CD14-positive monocyte (primary cell): ENCODE data around the gene CPED1. TPM values are rescaled to one million over a fixed set of nuclear protein-coding genes. Genes with fewer than 3 reads are reported as not detected.

Experiments used
- DNase-seq, 3 donors: peaks; one replicate each; pipeline ENCODE4 v3.0.0-alpha.2; 2011 to 2022
- H2AFZ ChIP-seq: 2 replicates; pipeline ENCODE4 v1.6.0; 2012; ENCODE audit warnings: mild to moderate bottlenecking, low read depth, low read length, inconsistent platforms; ENCODE audit not compliant: insufficient read depth, poor library complexity, severe bottlenecking
- H3K27ac ChIP-seq, 2 donors: 1 replicate in 1 of 2; 2 replicates in 1 of 2; pipeline ENCODE4 v1.5.1; 2012 to 2013; ENCODE audit warnings: low read length in 2 of 2, control low read depth in 1 of 2, inconsistent platforms in 1 of 2, low read depth in 1 of 2, mild to moderate bottlenecking in 1 of 2
- H3K27me3 ChIP-seq, 2 donors: one replicate each; pipeline versions ENCODE4 v1.6.0 to v1.6.1; 2011 to 2013; ENCODE audit warnings: low read length in 2 of 2; ENCODE audit not compliant: control insufficient read depth in 2 of 2, insufficient read depth in 2 of 2
- H3K36me3 ChIP-seq, 2 donors: replicated peaks in 1 of 2; 1 replicate in 1 of 2; 2 replicates in 1 of 2; pipeline versions ENCODE4 v1.5.1 to v1.6.1; 2012 to 2013; ENCODE audit warnings: low read length in 2 of 2, control low read depth in 1 of 2, inconsistent platforms in 1 of 2, mild to moderate bottlenecking in 1 of 2; ENCODE audit not compliant: insufficient read depth in 2 of 2, control insufficient read depth in 1 of 2
- H3K4me1 ChIP-seq, 2 donors: 1 replicate in 1 of 2; 2 replicates in 1 of 2; pipeline versions ENCODE4 v1.5.1 to v1.6.1; 2012 to 2013; ENCODE audit warnings: low read length in 2 of 2, control low read depth in 1 of 2, inconsistent platforms in 1 of 2, mild to moderate bottlenecking in 1 of 2, moderate library complexity in 1 of 2; ENCODE audit not compliant: insufficient read depth in 2 of 2, control insufficient read depth in 1 of 2
- H3K4me2 ChIP-seq: replicated peaks from 2 replicates; pipeline ENCODE3; 2012; ENCODE audit warnings: low read length, moderate library complexity, mild to moderate bottlenecking; ENCODE audit not compliant: poor library complexity, severe bottlenecking; ENCODE audit errors: extremely low read depth
- H3K4me3 ChIP-seq, 3 experiments: fragments of 200-600 bp in 1 of 3; sonication (generic) in 1 of 3; replicated peaks in 1 of 3; 1 replicate in 2 of 3; 2 replicates in 1 of 3; pipeline ENCODE4 v1.5.1; 2011 to 2013; ENCODE audit warnings: low read length in 3 of 3, mild to moderate bottlenecking in 3 of 3, control low read depth in 2 of 3, low read depth in 2 of 3, inconsistent platforms in 1 of 3, moderate library complexity in 1 of 3
- H3K79me2 ChIP-seq: 2 replicates; pipeline ENCODE4 v1.6.0; 2012; ENCODE audit warnings: mild to moderate bottlenecking, control low read depth, inconsistent platforms, low read length, moderate library complexity; ENCODE audit not compliant: insufficient read depth
- H3K9ac ChIP-seq: 2 replicates; pipeline ENCODE4 v1.6.0; 2017; ENCODE audit warnings: low read length, mild to moderate bottlenecking; ENCODE audit not compliant: insufficient read depth, poor library complexity, severe bottlenecking
- H3K9me3 ChIP-seq, 2 donors: replicated peaks in 1 of 2; 1 replicate in 1 of 2; 2 replicates in 1 of 2; pipeline versions ENCODE4 v1.5.1 to v1.6.1; 2012 to 2013; ENCODE audit warnings: low read length in 2 of 2, control low read depth in 1 of 2; ENCODE audit not compliant: control insufficient read depth in 1 of 2, insufficient read depth in 1 of 2
- H4K20me1 ChIP-seq: 2 replicates; pipeline ENCODE4 v1.6.0; 2012; ENCODE audit warnings: mild to moderate bottlenecking, low read length, control low read depth, moderate library complexity; ENCODE audit not compliant: insufficient read depth
- H3K27ac Mint-ChIP-seq, 7 donors: one replicate each; pipeline ENCODE4 v1.8.0; 2020; ENCODE audit warnings: mild to moderate bottlenecking in 7 of 7, mixed read lengths in 7 of 7, moderate library complexity in 6 of 7, inconsistent platforms in 2 of 7
- H3K27me3 Mint-ChIP-seq, 3 donors: one replicate each; pipeline ENCODE4 v1.8.0; 2021 to 2022; ENCODE audit warnings: low read depth in 3 of 3, mild to moderate bottlenecking in 3 of 3, mixed read lengths in 3 of 3, moderate library complexity in 3 of 3, inconsistent platforms in 1 of 3
- H3K36me3 Mint-ChIP-seq, 2 donors: one replicate each; pipeline ENCODE4 v1.8.0; 2020; ENCODE audit warnings: mixed read lengths in 2 of 2, inconsistent platforms in 1 of 2, mild to moderate bottlenecking in 1 of 2
- H3K4me1 Mint-ChIP-seq: one replicate; pipeline ENCODE4 v1.8.0; 2020; ENCODE audit warnings: mild to moderate bottlenecking, mixed read lengths
- H3K4me3 Mint-ChIP-seq, 2 donors: one replicate each; pipeline ENCODE4 v1.8.0; 2020; ENCODE audit warnings: mild to moderate bottlenecking in 2 of 2, mixed read lengths in 2 of 2, moderate library complexity in 1 of 2
- H3K9me3 Mint-ChIP-seq, 7 donors: one replicate each; pipeline ENCODE4 v1.8.0; 2020 to 2022; ENCODE audit warnings: mixed read lengths in 7 of 7, mild to moderate bottlenecking in 6 of 7, moderate library complexity in 6 of 7, inconsistent platforms in 2 of 7
- CTCF ChIP-seq: fragments of 200-600 bp; IDR thresholded peaks from one replicate; pipeline ENCODE4 v1.8.0; 2022; ENCODE audit warnings: antibody characterized with exemption, mild to moderate bottlenecking
- WGBS: methylation state at CpG from one replicate; pipeline ENCODE4 v1.1.5; 2013; ENCODE audit warnings: missing lambda C conversion rate; ENCODE audit not compliant: insufficient coverage; 5-methylcytosine and 5-hydroxymethylcytosine counted together
- intact Hi-C, 2 donors: fragments of 100-400 bp; cut with micrococcal nuclease; formaldehyde crosslinking; loops; one replicate each; pipeline versions ENCODE4 v1.15.0 to v1.15.1; 2023
- polyA plus RNA-seq, 3 donors: library from polyadenylated mRNA; depleted of rRNA in 1 of 3; unstranded in 2 of 3; stranded (reverse) in 1 of 3; fragments of 300-500 nt in 2 of 3; fragments of >200 nt in 1 of 3; fragmentation: Illumina TruSeq in 2 of 3; gene quantifications; 1 replicate in 2 of 3; 2 replicates in 1 of 3; pipeline ENCODE4 v1.2.3, GENCODE V29; 2012 to 2021

CPED1 gene
- polyA plus RNA-seq, 3 donors: 9.8 to 30.0 (median 20.4) TPM

GRCh38 chr7:121042195-121042594 lies 53.7 kb downstream of the CPED1 start:
- intact Hi-C loops: no loop called here
- Histone ChIP-seq H3K79me2 (no peaks in the 10 kb centered on the region), H3K27ac (no peak overlapping the region), H3K36me3 (no peaks in the 10 kb centered on the region), H3K4me1 (no peaks in the 10 kb centered on the region), H2AFZ (no peak overlapping the region), H3K4me3 (no peak overlapping the region), H3K4me2 (no peak overlapping the region), H3K9ac (no peak overlapping the region), H3K9me3 (no peaks in the 10 kb centered on the region), H3K27me3 (no peaks in the 10 kb centered on the region), H4K20me1 (no peaks in the 10 kb centered on the region)
- H3K36me3 Mint-ChIP-seq: no peaks in the 10 kb centered on the region
- peaks cover 0 to 3% (median 1%) of the 10 kb centered on the region in 7 donors for H3K9me3 Mint-ChIP-seq
- H3K27me3 Mint-ChIP-seq: no peaks in the 10 kb centered on the region
- DNase-seq: no peak
- H3K4me1 Mint-ChIP-seq: peaks cover 2% of the 10 kb centered on the region
- H3K27ac Mint-ChIP-seq: no peak overlapping the region
- WGBS: 100% methylated on average over 1 of the region's 2 CpGs
- no peak overlapping the region for H3K4me3 Mint-ChIP-seq
- no peak for TF ChIP-seq CTCF

GRCh38 chr7:121042899-121043298 lies 54.4 kb downstream of the CPED1 start:
- Histone ChIP-seq H3K27ac (no peak overlapping the region), H3K27me3 (no peaks in the 10 kb centered on the region), H2AFZ (no peak overlapping the region), H3K4me1 (no peaks in the 10 kb centered on the region), H3K4me2 (no peak overlapping the region), H4K20me1 (no peaks in the 10 kb centered on the region), H3K79me2 (no peaks in the 10 kb centered on the region), H3K36me3 (no peaks in the 10 kb centered on the region), H3K9me3 (no peaks in the 10 kb centered on the region), H3K9ac (no peak overlapping the region), H3K4me3 (no peak overlapping the region)
- Mint-ChIP-seq H3K4me1 (peaks cover 2% of the 10 kb centered on the region), H3K4me3 (no peak overlapping the region), H3K27ac (no peak overlapping the region), H3K27me3 (no peaks in the 10 kb centered on the region), H3K9me3 (peaks cover 1 to 6% (median 4%) of the 10 kb centered on the region in 7 donors), H3K36me3 (peaks cover 2 to 5% of the 10 kb centered on the region in 2 donors)
- no peak for DNase-seq
- no peak for TF ChIP-seq CTCF
- 100% methylated on average over 2 of the region's 3 CpGs for WGBS
- intact Hi-C loops: no loop called here
